Skeletal muscle tissue (tissue), 4 donors: ENCODE data around the gene SLC10A7. TPM values are rescaled to one million over a fixed set of nuclear protein-coding genes. Genes with fewer than 3 reads are reported as not detected.

Experiments
- H3K27ac ChIP-seq: one replicate; pipeline ENCODE4 v1.7.0; 2013; ENCODE audit warnings: mild to moderate bottlenecking, low read depth, low read length, inconsistent platforms
- H3K27me3 ChIP-seq, 3 donors: one replicate each; pipeline ENCODE4 v1.7.0; 2013; ENCODE audit warnings: low read length in 3 of 3; ENCODE audit not compliant: control insufficient read depth in 3 of 3, insufficient read depth in 3 of 3
- H3K36me3 ChIP-seq, 3 donors: one replicate each; pipeline ENCODE4 v1.7.0; 2013; ENCODE audit warnings: low read length in 3 of 3; ENCODE audit not compliant: control insufficient read depth in 3 of 3, insufficient read depth in 3 of 3
- H3K4me1 ChIP-seq, 3 donors: one replicate each; pipeline ENCODE4 v1.7.0; 2013; ENCODE audit warnings: low read length in 3 of 3, mild to moderate bottlenecking in 3 of 3; ENCODE audit not compliant: control insufficient read depth in 3 of 3, insufficient read depth in 3 of 3
- H3K4me3 ChIP-seq, 3 donors: one replicate each; pipeline ENCODE4 v1.7.0; 2013; ENCODE audit warnings: low read length in 3 of 3
- H3K9ac ChIP-seq, 3 donors: one replicate each; pipeline ENCODE4 v1.7.0; 2013; ENCODE audit warnings: low read length in 3 of 3, mild to moderate bottlenecking in 3 of 3, moderate library complexity in 2 of 3, low read depth in 1 of 3
- H3K9me3 ChIP-seq, 3 donors: one replicate each; pipeline ENCODE4 v1.7.0; 2013; ENCODE audit warnings: low read length in 3 of 3; ENCODE audit not compliant: control insufficient read depth in 3 of 3
- total RNA-seq: library from RNA; depleted of rRNA; stranded (reverse); fragments of >200 nt; gene quantifications from one replicate; pipeline ENCODE4 v1.2.3, GENCODE V29; 2014
- donor health status: Osteomylitis.

The SLC10A7 gene
- total RNA-seq, 1 donor from 2014 or later, result 15.1 TPM

GRCh38 chr4:146310319-146311021 lies 211.3 kb downstream of the SLC10A7 start:
- no peaks in the 10 kb centered on the region for H3K36me3 ChIP-seq
- no peak overlapping the region for H3K9ac ChIP-seq
- no peak overlapping the region for H3K4me3 ChIP-seq
- H3K9me3 ChIP-seq, result no peaks in the 10 kb centered on the region
- H3K27ac ChIP-seq, result no peak overlapping the region
- H3K4me1 ChIP-seq, result no peaks in the 10 kb centered on the region
- H3K27me3 ChIP-seq, result no peaks in the 10 kb centered on the region

- Histone ChIP-seq H3K36me3 (no peaks in the 10 kb centered on the region), H3K27me3 (no peaks in the 10 kb centered on the region), H3K4me3 (no peak overlapping the region), H3K4me1 (no peaks in the 10 kb centered on the region), H3K27ac (no peak overlapping the region), H3K9me3 (no peaks in the 10 kb centered on the region), H3K9ac (no peak overlapping the region)
These were observed 212.8 kb downstream of the SLC10A7 start for GRCh38 chr4:146308951-146309350.

GRCh38 chr4:146302822-146303221 lies 218.9 kb downstream of the SLC10A7 start:
- Histone ChIP-seq H3K36me3 (no peaks in the 10 kb centered on the region), H3K9me3 (no peaks in the 10 kb centered on the region), H3K27me3 (no peaks in the 10 kb centered on the region), H3K4me1 (no peaks in the 10 kb centered on the region), H3K9ac (no peak overlapping the region), H3K27ac (no peak overlapping the region), H3K4me3 (no peak overlapping the region)

- no peaks in the 10 kb centered on the region for H3K27me3 ChIP-seq
- H3K9ac ChIP-seq, result no peak overlapping the region
- H3K36me3 ChIP-seq, result no peaks in the 10 kb centered on the region
- H3K4me1 ChIP-seq, result no peaks in the 10 kb centered on the region
- H3K9me3 ChIP-seq, result no peaks in the 10 kb centered on the region
- no peak overlapping the region for H3K4me3 ChIP-seq
- no peak overlapping the region for H3K27ac ChIP-seq
These were observed 222.1 kb downstream of the SLC10A7 start for GRCh38 chr4:146299607-146300006.

- H3K4me1 ChIP-seq, result no peaks in the 10 kb centered on the region
- H3K27me3 ChIP-seq, result no peaks in the 10 kb centered on the region
- no peak overlapping the region for H3K4me3 ChIP-seq
- H3K36me3 ChIP-seq, result no peaks in the 10 kb centered on the region
- no peaks in the 10 kb centered on the region for H3K9me3 ChIP-seq
- no peak overlapping the region for H3K9ac ChIP-seq
- H3K27ac ChIP-seq, result no peak overlapping the region
These were observed 227.0 kb downstream of the SLC10A7 start for GRCh38 chr4:146294776-146295175.

- no peaks in the 10 kb centered on the region for H3K27me3 ChIP-seq
- H3K9me3 ChIP-seq, result no peaks in the 10 kb centered on the region
- peaks cover 0 to 3% (median 0%) of the 10 kb centered on the region in 3 donors for H3K36me3 ChIP-seq
- H3K9ac ChIP-seq, result no peak overlapping the region
- H3K4me1 ChIP-seq, result no peaks in the 10 kb centered on the region
- no peak overlapping the region for H3K27ac ChIP-seq
- H3K4me3 ChIP-seq, result no peak overlapping the region
These were observed 229.2 kb downstream of the SLC10A7 start for GRCh38 chr4:146292508-146292907.

- Histone ChIP-seq H3K27ac (no peak overlapping the region), H3K9ac (no peak overlapping the region), H3K36me3 (peaks cover 3 to 7% (median 6%) of the 10 kb centered on the region in 3 donors), H3K4me1 (no peaks in the 10 kb centered on the region), H3K27me3 (no peaks in the 10 kb centered on the region), H3K4me3 (no peak overlapping the region), H3K9me3 (no peaks in the 10 kb centered on the region)
These were observed 230.4 kb downstream of the SLC10A7 start for GRCh38 chr4:146291313-146291712.

GRCh38 chr4:146288193-146288592 lies 233.5 kb downstream of the SLC10A7 start:
- no peak overlapping the region for H3K4me3 ChIP-seq
- no peak overlapping the region for H3K9ac ChIP-seq
- peaks cover under 1 to 3% (median 1%) of the 10 kb centered on the region in 3 donors for H3K4me1 ChIP-seq
- no peaks in the 10 kb centered on the region for H3K27me3 ChIP-seq
- H3K27ac ChIP-seq, result no peak overlapping the region
- H3K36me3 ChIP-seq, result peaks cover 6 to 7% (median 6%) of the 10 kb centered on the region in 3 donors
- no peaks in the 10 kb centered on the region for H3K9me3 ChIP-seq

- no peaks in the 10 kb centered on the region for H3K27me3 ChIP-seq
- H3K27ac ChIP-seq, result no peak overlapping the region
- peaks cover 2 to 10% (median 3%) of the 10 kb centered on the region in 3 donors for H3K4me1 ChIP-seq
- H3K9me3 ChIP-seq, result no peaks in the 10 kb centered on the region
- no peak overlapping the region for H3K4me3 ChIP-seq
- no peak overlapping the region for H3K9ac ChIP-seq
- H3K36me3 ChIP-seq, result peaks cover 6 to 7% (median 6%) of the 10 kb centered on the region in 3 donors
These were observed 236.7 kb downstream of the SLC10A7 start for GRCh38 chr4:146285037-146285436.

GRCh38 chr4:146283758-146284651 lies 237.7 kb downstream of the SLC10A7 start:
- no peak overlapping the region for H3K4me3 ChIP-seq
- H3K27me3 ChIP-seq, result no peaks in the 10 kb centered on the region
- no peaks in the 10 kb centered on the region for H3K9me3 ChIP-seq
- H3K9ac ChIP-seq, result no peak overlapping the region
- H3K4me1 ChIP-seq, result peaks cover 2 to 10% (median 3%) of the 10 kb centered on the region in 3 donors
- peaks cover 6 to 7% (median 6%) of the 10 kb centered on the region in 3 donors for H3K36me3 ChIP-seq
- no peak overlapping the region for H3K27ac ChIP-seq
